HG02943 (cell line): ENCODE results near the gene COL12A1.

ENCODE experiments used
- ATAC-seq: cut with Tn5 transposase; IDR thresholded peaks from one replicate; pipeline ENCODE4 v1.9.1; 2021; ENCODE audit warnings: mild to moderate bottlenecking, low read depth, moderate library complexity; ENCODE audit not compliant: unreplicated experiment

The COL12A1 gene

DNA sequence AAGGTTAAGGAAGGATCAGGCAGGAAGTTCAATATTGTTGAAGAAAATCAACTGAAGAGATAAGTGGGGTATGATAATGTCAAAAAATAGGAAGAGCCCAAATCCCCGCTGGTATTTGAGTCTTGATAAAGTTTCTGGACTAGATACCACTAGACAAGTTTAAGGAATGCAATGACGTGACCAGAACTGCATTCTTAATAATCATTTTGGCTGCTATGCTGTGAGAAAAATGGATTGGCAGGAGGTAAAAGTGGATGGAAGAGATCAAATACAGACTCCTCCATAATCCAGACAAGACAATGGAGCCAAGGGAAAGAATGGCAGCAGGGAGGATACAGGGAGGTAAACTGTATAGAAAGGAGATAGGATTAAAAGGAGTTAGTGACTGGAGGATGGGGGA lies 128.2 kb downstream of the COL12A1 start:
- ATAC-seq: no peak

DNA sequence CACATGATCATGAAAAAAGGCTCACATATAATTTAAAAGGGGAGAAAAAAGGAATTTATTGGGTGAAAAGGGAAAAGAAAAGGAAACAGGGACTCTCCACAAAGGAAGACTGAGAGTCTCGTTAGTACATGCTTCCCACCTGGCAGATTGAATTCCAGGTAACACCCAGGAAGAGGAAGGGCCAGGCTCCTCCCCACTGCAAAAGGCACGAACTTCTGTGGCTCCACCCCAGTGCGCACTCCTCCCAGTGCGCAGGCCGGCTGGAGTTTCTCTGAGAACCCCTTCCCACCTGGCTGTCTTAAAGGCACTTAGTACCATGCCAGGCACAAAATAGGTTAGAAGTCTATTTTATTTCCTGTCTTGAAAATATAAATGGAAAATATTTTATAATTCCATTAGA lies 129.8 kb downstream of the COL12A1 start:
- no peak for ATAC-seq

- ATAC-seq: no peak
Measured at GRCh38 chr6:75070244-75070643, 135.6 kb downstream of the COL12A1 start.

DNA sequence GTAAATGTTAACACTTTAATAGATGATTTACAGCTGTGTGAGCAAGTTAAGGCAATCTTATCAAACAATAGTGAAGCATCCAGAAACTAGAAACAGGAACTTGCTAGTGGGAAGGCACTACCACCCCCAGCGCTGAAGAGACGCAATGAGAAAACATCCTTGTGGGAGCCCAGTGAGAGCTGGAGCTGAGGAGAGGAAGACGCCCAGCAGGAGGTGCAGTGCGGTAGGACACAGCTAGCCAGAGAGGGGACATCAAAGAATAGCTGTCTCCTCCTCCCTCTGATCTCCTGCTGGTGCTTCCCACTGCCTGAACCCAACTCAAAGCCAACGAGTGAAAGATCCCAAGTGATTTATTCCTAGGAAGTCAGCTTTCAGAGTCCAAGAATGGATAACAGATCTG lies 140.3 kb downstream of the COL12A1 start:
- ATAC-seq: no peak

- ATAC-seq: no peak
Measured at GRCh38 chr6:75052491-75052890, 153.4 kb downstream of the COL12A1 start.

DNA sequence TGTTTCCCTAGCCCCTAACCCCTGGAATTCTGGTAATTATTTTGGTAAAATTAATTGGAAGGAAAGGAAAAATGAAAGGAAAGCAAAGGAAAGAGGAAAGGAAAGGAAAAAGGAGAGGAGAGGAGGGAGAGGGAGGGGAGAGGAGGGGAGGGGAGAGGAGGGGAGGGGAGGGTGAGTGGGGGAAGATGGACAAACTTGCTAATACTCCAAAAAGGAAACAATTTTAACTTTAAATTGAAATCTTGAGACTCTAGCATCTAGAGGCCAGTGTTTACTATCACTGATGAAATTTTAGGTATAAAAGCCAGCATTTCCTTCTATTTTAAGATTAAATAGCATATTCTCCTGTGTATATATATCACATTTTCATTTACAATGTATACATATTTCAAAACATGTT lies 156.5 kb downstream of the COL12A1 start:
- ATAC-seq: no peak

DNA sequence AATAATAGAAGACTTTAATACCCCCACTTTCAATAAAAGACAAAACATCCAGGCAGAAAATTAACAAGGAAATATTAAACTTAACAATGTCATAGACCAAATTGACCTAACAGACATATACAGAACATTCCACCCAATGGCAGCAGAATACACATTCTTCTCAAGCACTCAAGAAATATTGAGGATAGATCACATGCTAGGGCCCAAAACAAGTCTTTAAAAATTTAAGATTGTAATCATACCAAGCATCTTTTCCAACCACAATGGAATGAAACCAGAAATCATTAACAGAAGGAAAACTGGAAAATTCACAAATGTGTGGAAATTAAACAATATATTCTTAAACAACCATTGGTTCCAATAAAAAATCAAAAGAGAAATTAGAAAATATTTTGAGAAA lies 161.0 kb downstream of the COL12A1 start:
- ATAC-seq: no peak

- no peak for ATAC-seq
Measured at GRCh38 chr6:75041381-75041780, 164.5 kb downstream of the COL12A1 start.
